ENCODE results near the gene TRIM44.

DNA sequence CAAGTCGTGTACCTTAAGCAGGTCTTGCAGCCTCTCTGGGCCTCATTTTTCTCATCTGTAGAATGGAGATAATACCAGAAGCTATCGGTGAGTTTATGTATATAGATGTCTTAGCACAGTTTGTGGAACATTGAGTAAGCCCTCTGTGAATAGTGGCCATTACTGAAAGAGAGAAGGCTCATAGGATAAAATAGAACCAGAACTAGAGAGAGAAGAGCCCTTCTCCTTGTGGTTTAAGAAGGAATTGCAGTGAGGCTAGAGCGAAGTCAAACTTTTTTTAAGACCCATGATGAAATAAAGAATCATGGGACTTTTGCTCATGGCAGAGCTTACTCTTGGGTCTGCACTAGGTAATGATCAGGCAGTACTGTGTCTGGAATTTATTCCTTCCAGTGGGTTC, 137.1 kb downstream of the TRIM44 start:
- TF ChIP-seq ZNF274 (IDR thresholded peaks at IDR 0.05; ENCODE audit: low read depth, low read length) (no peak), SUZ12 (IDR thresholded peaks at IDR 0.05; ENCODE audit: extremely low read depth, insufficient read depth, insufficient read length) (no peak), YY1 (IDR thresholded peaks at IDR 0.05; ENCODE audit: insufficient read depth, insufficient read length) (no peak)

Measured in NT2/D1 (cell line).